GM10248 (cell line): ENCODE results near the gene GALNT5.

Source experiments
- CTCF ChIA-PET: fragments of 300-600 bp; sonication (Branson Sonifier 250); formaldehyde crosslinking; extraction: SDS; loops from one replicate; lab custom pipeline; 2021; ENCODE audit warnings: antibody characterized with exemption; lab: Yijun Ruan, JAX
- POLR2A ChIA-PET: fragments of 350-650 bp; sonication (Branson Sonifier 250); formaldehyde crosslinking; extraction: SDS; loops from one replicate; lab custom pipeline; 2020; ENCODE audit warnings: antibody characterized with exemption; lab: Yijun Ruan, JAX
- DNase-seq: peaks from one replicate; pipeline ENCODE4 v3.0.0; 2012; ENCODE audit errors: extremely low spot score
- TF ChIP-seq, protein P1 (sequence below): IDR thresholded peaks from 2 replicates; pipeline ENCODE4 v1.5.1; 2012; ENCODE audit warnings: mild to moderate bottlenecking, low read depth; ENCODE audit errors: extremely low read depth, missing control alignments, control extremely low read depth

The GALNT5 gene

DNA sequence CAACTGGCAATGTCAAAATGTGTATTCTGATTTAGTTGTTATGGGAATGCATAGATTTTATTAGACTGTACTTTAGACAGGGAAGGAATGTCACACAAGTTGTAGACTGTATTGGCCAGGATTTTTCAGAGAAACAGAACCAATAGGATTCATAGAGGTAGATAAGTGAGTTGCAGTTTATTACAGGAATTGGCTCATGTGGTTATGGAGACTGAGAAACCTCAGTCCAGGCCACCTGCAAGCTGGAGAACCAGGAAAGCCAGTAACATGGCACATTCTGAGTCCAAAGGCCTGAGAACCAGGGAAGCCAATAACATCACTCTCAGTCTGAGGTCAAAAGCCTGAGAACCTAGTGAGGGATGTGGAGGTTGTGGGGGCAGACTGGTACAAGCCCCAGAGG is 1.8 kb upstream of the GALNT5 start:
- ChIA-PET POLR2A (no interaction called here), CTCF (no interaction called here)
- DNase-seq = no peak
- TF ChIP-seq, protein P1, sequence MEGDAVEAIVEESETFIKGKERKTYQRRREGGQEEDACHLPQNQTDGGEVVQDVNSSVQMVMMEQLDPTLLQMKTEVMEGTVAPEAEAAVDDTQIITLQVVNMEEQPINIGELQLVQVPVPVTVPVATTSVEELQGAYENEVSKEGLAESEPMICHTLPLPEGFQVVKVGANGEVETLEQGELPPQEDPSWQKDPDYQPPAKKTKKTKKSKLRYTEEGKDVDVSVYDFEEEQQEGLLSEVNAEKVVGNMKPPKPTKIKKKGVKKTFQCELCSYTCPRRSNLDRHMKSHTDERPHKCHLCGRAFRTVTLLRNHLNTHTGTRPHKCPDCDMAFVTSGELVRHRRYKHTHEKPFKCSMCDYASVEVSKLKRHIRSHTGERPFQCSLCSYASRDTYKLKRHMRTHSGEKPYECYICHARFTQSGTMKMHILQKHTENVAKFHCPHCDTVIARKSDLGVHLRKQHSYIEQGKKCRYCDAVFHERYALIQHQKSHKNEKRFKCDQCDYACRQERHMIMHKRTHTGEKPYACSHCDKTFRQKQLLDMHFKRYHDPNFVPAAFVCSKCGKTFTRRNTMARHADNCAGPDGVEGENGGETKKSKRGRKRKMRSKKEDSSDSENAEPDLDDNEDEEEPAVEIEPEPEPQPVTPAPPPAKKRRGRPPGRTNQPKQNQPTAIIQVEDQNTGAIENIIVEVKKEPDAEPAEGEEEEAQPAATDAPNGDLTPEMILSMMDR = no peak

DNA sequence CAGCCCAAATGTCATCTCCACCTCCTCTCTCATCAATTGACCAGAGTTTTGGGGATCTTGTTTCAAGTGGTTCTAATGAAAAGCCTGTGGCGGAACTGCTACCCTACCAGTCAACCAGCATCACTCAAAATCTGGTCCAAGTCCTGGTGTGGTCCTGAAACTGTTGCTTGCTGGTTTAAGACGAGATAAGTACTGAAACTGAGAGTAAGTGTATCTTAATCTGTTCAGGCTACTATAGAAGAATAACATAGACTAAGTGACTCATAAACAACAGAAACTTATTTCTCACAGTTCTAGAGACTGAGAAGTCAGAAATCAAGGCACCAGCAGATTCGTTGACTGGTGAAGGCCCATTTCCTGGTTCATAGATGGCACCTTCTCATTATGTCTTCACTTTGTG is 879 bp upstream of the GALNT5 start:
- peak; percentile 29 for DNase-seq
- ChIA-PET POLR2A (no interaction called here), CTCF (no interaction called here)
- TF ChIP-seq, protein P1 = no peak

DNA sequence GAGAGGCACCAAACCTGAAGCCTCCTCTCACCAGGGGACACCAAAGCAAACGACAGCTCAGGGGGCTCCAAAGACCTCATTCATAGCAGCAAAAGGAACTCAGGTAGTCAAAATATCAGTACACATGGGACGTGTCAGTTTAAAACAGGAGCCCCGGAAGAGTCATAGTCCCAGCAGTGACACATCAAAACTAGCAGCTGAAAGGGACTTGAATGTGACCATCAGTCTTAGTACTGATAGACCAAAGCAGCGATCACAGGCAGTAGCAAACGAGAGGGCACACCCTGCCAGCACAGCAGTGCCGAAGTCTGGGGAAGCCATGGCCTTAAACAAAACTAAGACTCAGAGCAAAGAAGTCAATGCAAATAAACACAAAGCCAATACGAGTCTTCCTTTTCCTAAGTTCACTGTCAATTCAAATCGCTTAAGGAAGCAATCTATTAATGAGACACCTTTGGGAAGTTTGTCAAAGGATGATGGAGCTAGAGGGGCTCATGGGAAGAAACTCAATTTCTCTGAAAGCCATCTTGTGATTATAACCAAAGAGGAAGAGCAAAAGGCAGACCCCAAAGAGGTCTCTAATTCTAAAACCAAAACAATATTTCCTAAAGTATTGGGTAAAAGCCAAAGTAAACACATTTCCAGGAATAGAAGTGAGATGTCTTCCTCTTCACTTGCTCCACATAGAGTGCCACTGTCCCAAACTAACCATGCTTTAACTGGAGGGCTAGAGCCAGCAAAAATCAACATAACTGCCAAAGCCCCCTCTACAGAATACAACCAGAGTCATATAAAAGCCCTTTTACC is 1.2 kb downstream of the GALNT5 start:
- DNase-seq = no peak
- CTCF ChIA-PET = interaction anchor here (0.9 to 1.4 kb wide), 3 partner anchors 11 to 69 kb away, joined by 3 to 5 read pairs (median 3); no protein-coding TSS in a partner anchor
- TF ChIP-seq, protein P1 = no peak
- POLR2A ChIA-PET = no interaction called here

DNA sequence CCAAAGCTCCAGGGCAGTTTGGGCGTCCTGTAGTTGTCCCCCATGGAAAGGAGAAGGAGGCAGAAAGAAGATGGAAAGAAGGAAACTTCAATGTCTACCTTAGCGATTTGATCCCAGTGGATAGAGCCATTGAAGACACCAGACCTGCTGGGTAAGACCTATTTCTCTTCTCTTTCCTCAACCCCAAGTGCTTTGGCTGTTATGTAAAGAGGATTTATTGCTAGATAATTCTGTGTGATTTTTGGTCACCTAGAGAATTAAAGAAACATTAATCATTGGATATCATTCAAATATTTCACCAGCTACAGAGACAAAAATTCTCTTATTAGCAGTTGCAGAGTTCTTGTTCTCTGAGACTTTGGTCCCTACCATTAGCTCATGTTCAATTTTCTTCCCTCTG is 1.9 kb downstream of the GALNT5 start:
- POLR2A ChIA-PET = no interaction called here
- no peak for DNase-seq
- CTCF ChIA-PET = interaction anchor here (0.9 to 1.4 kb wide), 3 partner anchors 11 to 68 kb away, joined by 3 to 5 read pairs (median 3); no protein-coding TSS in a partner anchor
- TF ChIP-seq, protein P1 = no peak

DNA sequence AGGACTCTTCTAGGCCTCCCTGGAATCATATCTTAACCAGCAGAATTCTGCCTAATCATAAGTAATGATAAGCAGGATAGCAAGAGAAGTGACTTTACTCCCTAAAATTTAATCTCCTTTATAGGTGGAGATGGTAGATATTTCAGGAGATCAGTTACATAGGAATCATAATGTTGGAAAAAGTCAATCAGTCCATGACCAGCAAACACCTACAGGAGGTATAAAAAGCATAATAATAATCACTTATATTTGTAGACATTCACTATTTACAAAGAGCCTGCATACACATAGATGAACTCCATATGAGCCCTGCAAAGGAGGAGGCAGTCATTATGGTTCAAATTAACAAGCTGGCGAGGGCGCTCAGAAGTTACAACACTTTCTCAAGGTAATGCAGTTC is 2.5 kb downstream of the GALNT5 start:
- no peak for DNase-seq
- CTCF ChIA-PET = interaction anchor here (0.9 to 1.4 kb wide), 2 partner anchors 13 to 67 kb away, joined by 3 to 5 read pairs; no protein-coding TSS in a partner anchor
- POLR2A ChIA-PET = no interaction called here
- TF ChIP-seq, protein P1 = no peak

DNA sequence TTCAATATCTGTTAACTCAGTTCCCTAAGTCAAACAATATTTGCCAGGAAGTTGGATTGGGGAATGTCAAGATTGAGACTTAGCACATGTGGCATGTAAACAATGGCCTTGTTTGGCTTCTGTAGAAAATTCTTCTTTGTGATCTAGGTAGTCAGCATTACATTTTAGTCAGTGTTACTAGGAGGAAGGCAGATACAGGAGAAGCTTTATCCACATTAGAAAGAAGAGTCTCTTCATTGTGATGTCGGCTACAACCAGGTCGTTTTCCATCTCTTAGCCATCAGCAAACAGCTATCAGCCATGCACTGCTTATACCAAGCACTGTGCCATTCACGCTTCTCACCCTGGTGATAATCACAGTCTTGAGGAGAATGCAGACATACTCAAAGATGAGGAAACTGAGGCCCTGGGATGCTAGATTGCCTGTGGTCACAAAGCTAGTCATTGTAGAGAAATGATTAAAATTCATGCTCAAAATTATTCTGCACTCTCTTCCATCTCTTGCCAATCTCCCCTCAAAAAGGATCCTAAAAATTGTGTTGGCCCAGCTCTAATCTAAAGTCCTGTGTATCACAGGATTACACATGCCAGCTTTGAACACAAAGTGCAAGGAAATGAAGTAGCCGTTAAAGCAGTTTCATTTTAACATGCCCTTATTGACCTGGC is 3.2 kb downstream of the GALNT5 start:
- TF ChIP-seq, protein P1 = no peak
- ChIA-PET POLR2A (no interaction called here), CTCF (interaction anchor here (1.1 kb wide), 2 partner anchors 33 to 67 kb away, joined by 3 read pairs; no protein-coding TSS in a partner anchor)
- no peak for DNase-seq
